ENCODE results near the gene PHF23. TPM values are rescaled to one million over a fixed set of nuclear protein-coding genes. Genes with fewer than 3 reads are reported as not detected.
"Not testable (repeated sequence)": the region's sequence is repeated elsewhere in the genome, so short reads cannot be mapped to it uniquely, and the experiment has no call there.

Gene PHF23
- total and polyA plus RNA-seq, 2 donors: 47.5 to 51.6 TPM

GRCh38 chr17:7252176-7253043 lies 13.2 kb upstream of the PHF23 start, which contains the start of gene ELP5:
ELP5 (plus strand) TSS chr17:7252215; CDS start chr17:7252551, 336 bp downstream.
- Histone ChIP-seq H3K27me3 (ENCODE audit: control insufficient read depth in 2 of 2, insufficient read depth in 1 of 2, low read length in 1 of 2) (no peaks in the 10 kb centered on the region), H3K27ac (ENCODE audit: low read depth in 1 of 2, low read length in 1 of 2) (peak within 1 kb of the TSS; percentile 97 to 99), H3K4me1 (ENCODE audit: control insufficient read depth in 2 of 2, insufficient read depth in 2 of 2, low read length in 2 of 2) (peaks cover 12 to 27% of the 10 kb centered on the region in 2 donors), H3K9me3 (ENCODE audit: control insufficient read depth in 2 of 2, insufficient read depth in 1 of 2, low read length in 1 of 2) (peaks cover 0 to 4% of the 10 kb centered on the region in 2 donors), H3K4me3 (ENCODE audit: low read length in 2 of 2) (peak within 1 kb of the TSS; percentile 85 to 88), H3K36me3 (ENCODE audit: control insufficient read depth in 2 of 2, insufficient read depth in 2 of 2, low read length in 1 of 2) (peaks cover 20 to 33% of the 10 kb centered on the region in 2 donors)
- 1% methylated on average over 55 of the region's 55 CpGs for WGBS
- DNase-seq (ENCODE audit: low read depth in 6 of 9, low spot score in 9 of 9): peak in 7 of 9 donors; percentile 65 to 91 (median 74)

- no peaks in the 10 kb centered on the region for H3K27me3 ChIP-seq (ENCODE audit: control insufficient read depth in 2 of 2, insufficient read depth in 1 of 2, low read length in 1 of 2)
- H3K9me3 ChIP-seq (ENCODE audit: control insufficient read depth in 2 of 2, insufficient read depth in 1 of 2, low read length in 1 of 2): peaks cover 0 to under 1% of the 10 kb centered on the region in 2 donors
- under 1% methylated on average over 41 of the region's 41 CpGs for WGBS
- H3K4me1 ChIP-seq (ENCODE audit: control insufficient read depth in 2 of 2, insufficient read depth in 2 of 2, low read length in 2 of 2): peaks cover 12 to 27% of the 10 kb centered on the region in 2 donors
- peaks cover 20 to 32% of the 10 kb centered on the region in 2 donors for H3K36me3 ChIP-seq (ENCODE audit: control insufficient read depth in 2 of 2, insufficient read depth in 2 of 2, low read length in 1 of 2)
- DNase-seq (ENCODE audit: low read depth in 6 of 9, low spot score in 9 of 9): peak; percentile 98 to 100 (median 99)
- peak within 1 kb of the TSS; percentile 85 to 88 for H3K4me3 ChIP-seq (ENCODE audit: low read length in 2 of 2)
- H3K27ac ChIP-seq (ENCODE audit: low read depth in 1 of 2, low read length in 1 of 2): peak within 1 kb of the TSS; percentile 97 to 99
Observed at GRCh38 chr17:7251661-7252175, 12.5 kb upstream of the PHF23 start, which contains the start of gene CTDNEP1. CTDNEP1 (minus strand) TSS chr17:7251734; CDS start chr17:7251296, 438 bp downstream.

- H3K27ac ChIP-seq (ENCODE audit: low read depth in 1 of 2, low read length in 1 of 2): peak overlapping the region; percentile 82 to 99
- H3K36me3 ChIP-seq (ENCODE audit: control insufficient read depth in 2 of 2, insufficient read depth in 2 of 2, low read length in 1 of 2): peaks cover 19 to 32% of the 10 kb centered on the region in 2 donors
- H3K27me3 ChIP-seq (ENCODE audit: control insufficient read depth in 2 of 2, insufficient read depth in 1 of 2, low read length in 1 of 2): no peaks in the 10 kb centered on the region
- DNase-seq (ENCODE audit: low read depth in 6 of 9, low spot score in 9 of 9): peak in 1 of 9 donors; percentile 31
- peak overlapping the region; percentile 85 to 88 for H3K4me3 ChIP-seq (ENCODE audit: low read length in 2 of 2)
- WGBS: under 1% methylated on average over 55 of the region's 55 CpGs
- H3K4me1 ChIP-seq (ENCODE audit: control insufficient read depth in 2 of 2, insufficient read depth in 2 of 2, low read length in 2 of 2): peaks cover 12 to 27% of the 10 kb centered on the region in 2 donors
- H3K9me3 ChIP-seq (ENCODE audit: control insufficient read depth in 2 of 2, insufficient read depth in 1 of 2, low read length in 1 of 2): no peaks in the 10 kb centered on the region
Observed at GRCh38 chr17:7250695-7251627, 11.7 kb upstream of the PHF23 start.

GRCh38 chr17:7249830-7250229 lies 10.6 kb upstream of the PHF23 start:
- Histone ChIP-seq H3K36me3 (ENCODE audit: control insufficient read depth in 2 of 2, insufficient read depth in 2 of 2, low read length in 1 of 2) (peaks cover 19 to 35% of the 10 kb centered on the region in 2 donors), H3K4me1 (ENCODE audit: control insufficient read depth in 2 of 2, insufficient read depth in 2 of 2, low read length in 2 of 2) (peaks cover 12 to 27% of the 10 kb centered on the region in 2 donors), H3K27me3 (ENCODE audit: control insufficient read depth in 2 of 2, insufficient read depth in 1 of 2, low read length in 1 of 2) (no peaks in the 10 kb centered on the region), H3K9me3 (ENCODE audit: control insufficient read depth in 2 of 2, insufficient read depth in 1 of 2, low read length in 1 of 2) (no peaks in the 10 kb centered on the region), H3K27ac (ENCODE audit: low read depth in 1 of 2, low read length in 1 of 2) (peak overlapping the region in 1 of 2 donors; percentile 14), H3K4me3 (ENCODE audit: low read length in 2 of 2) (peak overlapping the region; percentile 85 to 88)
- no peak for DNase-seq (ENCODE audit: low read depth in 6 of 9, low spot score in 9 of 9)
- 86% methylated on average over 7 of the region's 7 CpGs for WGBS

- H3K4me1 ChIP-seq (ENCODE audit: control insufficient read depth in 2 of 2, insufficient read depth in 2 of 2, low read length in 2 of 2): peaks cover 12 to 27% of the 10 kb centered on the region in 2 donors
- WGBS: 94% methylated on average over 6 of the region's 6 CpGs
- DNase-seq (ENCODE audit: low read depth in 6 of 9, low spot score in 9 of 9): no peak
- no peak overlapping the region for H3K4me3 ChIP-seq (ENCODE audit: low read length in 2 of 2)
- H3K27ac ChIP-seq (ENCODE audit: low read depth in 1 of 2, low read length in 1 of 2): no peak overlapping the region
- peaks cover 17 to 35% of the 10 kb centered on the region in 2 donors for H3K36me3 ChIP-seq (ENCODE audit: control insufficient read depth in 2 of 2, insufficient read depth in 2 of 2, low read length in 1 of 2)
- H3K9me3 ChIP-seq (ENCODE audit: control insufficient read depth in 2 of 2, insufficient read depth in 1 of 2, low read length in 1 of 2): no peaks in the 10 kb centered on the region
- no peaks in the 10 kb centered on the region for H3K27me3 ChIP-seq (ENCODE audit: control insufficient read depth in 2 of 2, insufficient read depth in 1 of 2, low read length in 1 of 2)
Observed at GRCh38 chr17:7249214-7249613, 10.0 kb upstream of the PHF23 start.

- Histone ChIP-seq H3K27me3 (ENCODE audit: control insufficient read depth in 2 of 2, insufficient read depth in 1 of 2, low read length in 1 of 2) (no peaks in the 10 kb centered on the region), H3K9me3 (ENCODE audit: control insufficient read depth in 2 of 2, insufficient read depth in 1 of 2, low read length in 1 of 2) (no peaks in the 10 kb centered on the region), H3K4me1 (ENCODE audit: control insufficient read depth in 2 of 2, insufficient read depth in 2 of 2, low read length in 2 of 2) (peaks cover 12 to 27% of the 10 kb centered on the region in 2 donors), H3K27ac (ENCODE audit: low read depth in 1 of 2, low read length in 1 of 2) (no peak overlapping the region), H3K36me3 (ENCODE audit: control insufficient read depth in 2 of 2, insufficient read depth in 2 of 2, low read length in 1 of 2) (peaks cover 21 to 35% of the 10 kb centered on the region in 2 donors), H3K4me3 (ENCODE audit: low read length in 2 of 2) (no peak overlapping the region)
- 96% methylated on average over 4 of the region's 4 CpGs for WGBS
- no peak for DNase-seq (ENCODE audit: low read depth in 6 of 9, low spot score in 9 of 9)
Observed at GRCh38 chr17:7248796-7249195, 9.5 kb upstream of the PHF23 start.

- DNase-seq (ENCODE audit: low read depth in 6 of 9, low spot score in 9 of 9): no peak
- H3K27ac ChIP-seq (ENCODE audit: low read depth in 1 of 2, low read length in 1 of 2): no peak overlapping the region
Observed at GRCh38 chr17:7246779-7247178, 7.5 kb upstream of the PHF23 start.

GRCh38 chr17:7243838-7244237 lies 4.6 kb upstream of the PHF23 start:
- Histone ChIP-seq H3K4me1 (ENCODE audit: control insufficient read depth in 2 of 2, insufficient read depth in 2 of 2, low read length in 2 of 2) (peaks cover 13 to 32% of the 10 kb centered on the region in 2 donors), H3K36me3 (ENCODE audit: control insufficient read depth in 2 of 2, insufficient read depth in 2 of 2, low read length in 1 of 2) (peaks cover 31 to 49% of the 10 kb centered on the region in 2 donors)
- H3K9me3 ChIP-seq (ENCODE audit: control insufficient read depth in 2 of 2, insufficient read depth in 1 of 2, low read length in 1 of 2); H3K27ac ChIP-seq (ENCODE audit: low read depth in 1 of 2, low read length in 1 of 2); DNase-seq (ENCODE audit: low read depth in 6 of 9, low spot score in 9 of 9); H3K27me3 ChIP-seq (ENCODE audit: control insufficient read depth in 2 of 2, insufficient read depth in 1 of 2, low read length in 1 of 2); H3K4me3 ChIP-seq (ENCODE audit: low read length in 2 of 2): not testable (repeated sequence)
- WGBS: 95% methylated on average over 10 of the region's 10 CpGs

More at GRCh38 chr17:7246779-7247178, 7.5 kb upstream of the PHF23 start:
- 98% methylated on average over 5 of the region's 5 CpGs for WGBS
- H3K4me3 ChIP-seq (ENCODE audit: low read length in 2 of 2): no peak overlapping the region
- peaks cover 21 to 37% of the 10 kb centered on the region in 2 donors for H3K36me3 ChIP-seq (ENCODE audit: control insufficient read depth in 2 of 2, insufficient read depth in 2 of 2, low read length in 1 of 2)
- H3K9me3 ChIP-seq (ENCODE audit: control insufficient read depth in 2 of 2, insufficient read depth in 1 of 2, low read length in 1 of 2): no peaks in the 10 kb centered on the region
- no peaks in the 10 kb centered on the region for H3K27me3 ChIP-seq (ENCODE audit: control insufficient read depth in 2 of 2, insufficient read depth in 1 of 2, low read length in 1 of 2)
- H3K4me1 ChIP-seq (ENCODE audit: control insufficient read depth in 2 of 2, insufficient read depth in 2 of 2, low read length in 2 of 2): peaks cover 12 to 31% of the 10 kb centered on the region in 2 donors

Data from thymus (tissue), 11 donors.